Measurements from ENCODE around the gene RUNDC3A. TPM values are rescaled to one million over a fixed set of nuclear protein-coding genes. Genes with fewer than 3 reads are reported as not detected.

Gene RUNDC3A
- 0.31 and 0.58 TPM in 2 replicates for polyA plus RNA-seq (2011; rRNA removed)
- 0.14 TPM in 1 of 2 replicates, not detected in the other for polyA minus RNA-seq (2011; rRNA and poly(A)+ RNA removed)

DNA sequence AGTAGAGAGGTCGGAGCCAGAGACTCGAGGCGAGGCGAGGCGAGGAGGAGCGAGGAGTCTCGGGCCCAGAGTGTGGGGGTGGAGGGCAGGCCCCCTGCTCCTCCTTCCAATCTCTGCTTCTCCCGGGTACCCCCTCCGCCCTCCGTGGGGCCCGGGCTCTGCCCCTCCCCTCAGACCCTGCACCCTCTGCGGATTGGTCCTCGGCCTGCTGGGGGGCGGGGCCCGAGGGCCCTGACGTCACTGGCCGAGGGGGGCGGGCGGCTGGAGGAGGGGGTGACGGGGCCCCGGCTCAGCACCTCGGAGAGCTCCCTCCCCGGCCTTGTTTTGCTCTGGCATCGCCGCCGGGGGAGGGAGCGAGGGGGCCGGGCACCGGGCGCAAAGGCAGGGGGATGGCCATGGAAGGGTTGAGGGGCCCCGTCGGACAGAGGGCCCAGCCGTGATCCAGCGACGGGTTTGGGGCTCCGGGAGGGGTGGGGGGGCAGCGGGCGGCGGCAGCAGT, at the start of gene RUNDC3A:
Gene RUNDC3A, plus strand, starts transcription at position 282 of the 499 bp plus-strand sequence. CDS start 232 bp downstream, outside the sequence.
- CTCF ChIA-PET, result interaction anchor here (0.8 to 1.2 kb wide), 3 partner anchors 8 to 87 kb away, joined by 3 to 7 read pairs (median 3); no protein-coding TSS in a partner anchor
- no peaks in the 10 kb centered on the region for H3K36me3 ChIP-seq (ENCODE audit: control insufficient read depth, insufficient read depth, low read length)
- DNase-seq (ENCODE audit: low read depth), result no peak
- peaks cover 9% of the 10 kb centered on the region for H3K27me3 ChIP-seq (ENCODE audit: control insufficient read depth, insufficient read depth, low read length)
- TF ChIP-seq, protein P1, sequence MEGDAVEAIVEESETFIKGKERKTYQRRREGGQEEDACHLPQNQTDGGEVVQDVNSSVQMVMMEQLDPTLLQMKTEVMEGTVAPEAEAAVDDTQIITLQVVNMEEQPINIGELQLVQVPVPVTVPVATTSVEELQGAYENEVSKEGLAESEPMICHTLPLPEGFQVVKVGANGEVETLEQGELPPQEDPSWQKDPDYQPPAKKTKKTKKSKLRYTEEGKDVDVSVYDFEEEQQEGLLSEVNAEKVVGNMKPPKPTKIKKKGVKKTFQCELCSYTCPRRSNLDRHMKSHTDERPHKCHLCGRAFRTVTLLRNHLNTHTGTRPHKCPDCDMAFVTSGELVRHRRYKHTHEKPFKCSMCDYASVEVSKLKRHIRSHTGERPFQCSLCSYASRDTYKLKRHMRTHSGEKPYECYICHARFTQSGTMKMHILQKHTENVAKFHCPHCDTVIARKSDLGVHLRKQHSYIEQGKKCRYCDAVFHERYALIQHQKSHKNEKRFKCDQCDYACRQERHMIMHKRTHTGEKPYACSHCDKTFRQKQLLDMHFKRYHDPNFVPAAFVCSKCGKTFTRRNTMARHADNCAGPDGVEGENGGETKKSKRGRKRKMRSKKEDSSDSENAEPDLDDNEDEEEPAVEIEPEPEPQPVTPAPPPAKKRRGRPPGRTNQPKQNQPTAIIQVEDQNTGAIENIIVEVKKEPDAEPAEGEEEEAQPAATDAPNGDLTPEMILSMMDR (IDR thresholded peaks at IDR 0.05; ENCODE audit: insufficient read depth, low read depth, low read length), result no peak
- POLR2A ChIA-PET, result interaction anchor here (0.6 kb wide), 1 partner anchor 840 kb away, joined by 3 read pairs; the partner anchor contains the start of gene HEXIM1
- peak within 1 kb of the TSS; percentile 48 for H3K4me3 ChIP-seq (ENCODE audit: low read depth, low read length)

DNA sequence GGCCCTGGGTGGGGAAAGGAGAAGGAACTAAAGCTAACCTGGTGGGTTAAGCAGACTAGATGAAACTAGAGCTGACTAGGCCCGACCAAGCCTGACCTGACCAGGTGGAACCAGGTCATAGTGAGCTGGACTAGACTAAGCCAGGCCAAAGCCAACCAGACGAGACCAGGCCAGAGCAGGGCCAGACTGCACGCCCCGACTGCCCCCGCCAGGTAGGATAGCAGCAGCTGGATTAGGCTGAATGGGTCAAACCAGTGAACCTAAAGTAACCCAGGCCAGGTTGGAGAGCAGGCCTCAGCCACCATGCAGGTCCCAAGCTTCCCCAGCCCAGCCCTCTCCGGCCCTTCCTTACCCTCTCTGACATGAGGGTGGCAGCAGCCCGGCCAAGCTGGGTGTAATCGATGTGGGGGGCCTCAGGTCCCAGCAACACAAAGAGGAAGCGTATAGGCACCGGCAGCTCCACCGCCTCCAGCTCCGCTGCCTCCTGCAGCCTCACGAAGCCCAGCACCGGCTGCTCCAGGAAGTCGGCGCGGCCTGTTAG, 49.5 kb upstream of the RUNDC3A start:
- CTCF ChIA-PET, result interaction anchor here (0.8 to 1.0 kb wide), 2 partner anchors 9 to 25 kb away, joined by 3 read pairs; no protein-coding TSS in a partner anchor
- Histone ChIP-seq H3K27me3 (ENCODE audit: control insufficient read depth, insufficient read depth, low read length) (peaks cover 5% of the 10 kb centered on the region), H3K4me3 (ENCODE audit: low read depth, low read length) (no peak overlapping the region), H3K36me3 (ENCODE audit: control insufficient read depth, insufficient read depth, low read length) (no peaks in the 10 kb centered on the region)
- no peak for DNase-seq (ENCODE audit: low read depth)
- TF ChIP-seq, protein P1 (IDR thresholded peaks at IDR 0.05; ENCODE audit: insufficient read depth, low read depth, low read length), result no peak
- POLR2A ChIA-PET, result no interaction called here

DNA sequence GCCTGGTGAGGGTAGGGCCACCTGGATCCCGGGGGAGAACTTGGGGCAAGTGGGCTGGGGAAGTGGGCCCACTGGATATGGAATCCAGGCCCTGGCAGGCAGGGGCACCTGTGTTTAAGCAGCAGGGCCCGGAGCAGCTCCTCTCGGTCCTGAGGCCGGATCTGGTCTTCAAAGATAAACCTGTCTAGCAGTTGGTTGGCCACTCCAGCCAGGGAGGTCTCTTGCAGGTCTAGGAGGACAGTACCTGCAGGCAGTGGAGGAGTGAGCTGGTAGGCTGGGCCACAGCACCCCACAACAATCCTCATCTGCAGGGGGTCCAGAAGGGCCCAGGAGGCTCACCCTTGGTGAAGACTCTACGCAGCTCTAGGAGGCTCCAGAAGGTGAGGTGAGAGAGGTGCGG, 48.1 kb upstream of the RUNDC3A start:
- Histone ChIP-seq H3K4me3 (ENCODE audit: low read depth, low read length) (no peak overlapping the region), H3K27me3 (ENCODE audit: control insufficient read depth, insufficient read depth, low read length) (peaks cover 5% of the 10 kb centered on the region), H3K36me3 (ENCODE audit: control insufficient read depth, insufficient read depth, low read length) (no peaks in the 10 kb centered on the region)
- ChIA-PET POLR2A (no interaction called here), CTCF (no interaction called here)
- TF ChIP-seq, protein P1 (IDR thresholded peaks at IDR 0.05; ENCODE audit: insufficient read depth, low read depth, low read length), result no peak
- DNase-seq (ENCODE audit: low read depth), result no peak

DNA sequence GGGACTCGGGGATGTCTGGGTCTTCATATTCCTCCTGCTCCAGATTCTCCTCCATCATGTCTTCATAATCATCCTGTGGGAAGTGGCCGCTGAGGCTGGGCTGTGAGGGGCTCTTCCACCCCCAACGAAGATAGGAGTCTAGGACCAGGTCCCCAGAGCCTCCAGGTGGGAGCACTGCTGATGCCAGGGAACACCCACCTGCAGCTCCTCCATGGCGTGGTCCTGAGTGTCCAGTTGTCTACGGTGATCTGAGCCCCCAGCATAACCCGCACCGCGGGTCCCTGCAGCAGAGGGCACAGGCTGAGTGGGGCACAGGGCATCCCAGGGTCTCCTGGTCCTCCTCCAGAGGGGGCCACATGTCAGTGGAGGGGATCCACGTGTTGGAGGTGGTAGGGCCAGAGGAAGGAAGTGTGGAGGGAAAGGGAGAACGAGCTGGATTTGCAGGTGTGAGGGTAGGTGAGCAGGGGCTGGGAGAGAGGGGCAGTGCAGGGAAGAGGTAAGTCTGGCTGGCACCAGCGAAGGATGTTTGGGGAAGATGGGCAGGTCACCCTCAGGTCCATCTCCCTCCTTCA, 45.7 kb upstream of the RUNDC3A start:
- Histone ChIP-seq H3K4me3 (ENCODE audit: low read depth, low read length) (no peak overlapping the region), H3K27me3 (ENCODE audit: control insufficient read depth, insufficient read depth, low read length) (peaks cover 5% of the 10 kb centered on the region), H3K36me3 (ENCODE audit: control insufficient read depth, insufficient read depth, low read length) (no peaks in the 10 kb centered on the region)
- TF ChIP-seq, protein P1 (IDR thresholded peaks at IDR 0.05; ENCODE audit: insufficient read depth, low read depth, low read length), result no peak
- ChIA-PET POLR2A (no interaction called here), CTCF (interaction anchor here (0.6 kb wide), 2 partner anchors 129 to 131 kb away, joined by 3 read pairs; no protein-coding TSS in a partner anchor)
- DNase-seq (ENCODE audit: low read depth), result no peak

DNA sequence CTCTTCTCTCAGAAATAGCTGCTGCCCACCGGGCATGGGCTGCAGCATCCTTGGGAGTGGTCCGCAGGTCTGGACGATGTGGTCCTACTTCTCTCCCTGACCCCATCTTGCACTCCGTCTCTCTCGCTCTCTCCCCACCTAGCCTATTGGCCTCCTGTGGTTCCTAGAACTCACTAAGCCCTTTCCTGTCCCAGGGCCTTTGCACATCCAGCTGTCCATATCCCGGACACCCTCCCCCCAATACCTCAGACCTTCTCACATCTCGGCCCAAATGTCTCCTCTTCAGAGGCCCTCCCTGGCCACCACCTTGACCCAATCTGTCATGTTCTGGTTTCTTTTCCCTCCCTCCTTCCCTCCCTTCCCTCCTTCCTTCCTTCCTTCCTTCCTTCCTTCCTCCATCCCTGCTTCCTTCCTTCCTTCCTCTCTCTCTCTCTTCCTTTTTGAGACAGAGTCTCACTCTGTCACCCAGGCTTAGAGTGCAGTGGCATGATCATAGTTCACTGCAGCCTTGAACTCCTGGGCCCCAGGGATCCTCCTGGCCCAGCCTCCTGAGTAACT, 45.0 kb upstream of the RUNDC3A start:
- Histone ChIP-seq H3K36me3 (ENCODE audit: control insufficient read depth, insufficient read depth, low read length) (no peaks in the 10 kb centered on the region), H3K27me3 (ENCODE audit: control insufficient read depth, insufficient read depth, low read length) (peaks cover 5% of the 10 kb centered on the region), H3K4me3 (ENCODE audit: low read depth, low read length) (no peak overlapping the region)
- TF ChIP-seq, protein P1 (IDR thresholded peaks at IDR 0.05; ENCODE audit: insufficient read depth, low read depth, low read length), result no peak
- ChIA-PET POLR2A (no interaction called here), CTCF (interaction anchor here (0.6 kb wide), 1 partner anchor 130 kb away, joined by 3 read pairs; no protein-coding TSS in a partner anchor)
- DNase-seq (ENCODE audit: low read depth), result no peak

Data from BJ (cell line).